GM18508 (cell line): Measurements from ENCODE around the gene PLIN4.

Experiments used
- ATAC-seq: cut with Tn5 transposase; IDR thresholded peaks from one replicate; pipeline ENCODE4 v1.9.1; 2021; ENCODE audit warnings: moderate number of reproducible peaks; ENCODE audit not compliant: insufficient read depth, unreplicated experiment

Gene PLIN4

DNA sequence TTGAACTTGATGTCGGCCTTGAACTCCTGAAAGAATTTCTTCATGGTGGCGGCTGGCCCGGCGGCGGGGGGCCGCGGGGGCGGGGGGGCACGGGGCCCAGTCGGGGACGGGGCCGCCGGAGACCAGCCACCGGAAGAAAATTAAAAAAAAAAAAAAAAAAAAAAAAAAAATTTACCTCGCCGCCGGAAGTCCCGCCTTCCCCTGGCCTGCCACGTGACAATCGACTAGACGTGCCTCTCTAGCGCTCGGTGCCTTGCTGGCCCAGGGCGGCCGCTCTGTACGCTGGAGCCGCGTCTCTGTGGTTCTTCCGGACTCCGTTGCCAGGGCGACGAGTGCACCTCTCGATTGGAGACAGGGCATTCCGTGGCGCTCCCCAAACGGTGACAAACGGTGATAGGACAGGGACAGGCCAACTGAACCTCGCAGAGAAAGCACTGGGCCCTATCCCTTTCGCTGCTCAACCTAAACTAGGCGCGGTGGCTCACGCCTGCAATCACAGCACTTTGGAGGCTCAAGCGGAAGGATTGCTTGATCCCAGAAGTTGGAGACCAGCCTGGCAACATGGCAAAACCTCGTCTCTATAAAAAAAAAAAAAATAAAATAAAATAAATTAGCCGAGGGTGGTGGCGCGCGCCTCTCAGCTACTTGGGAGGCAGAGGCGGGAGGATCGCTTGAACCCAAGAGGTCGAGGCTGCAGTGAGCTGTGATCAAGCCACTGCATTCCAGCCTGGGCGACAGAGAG is 60.5 kb downstream of the PLIN4 start, which contains the start of gene UBXN6:
Gene UBXN6, minus strand, starts transcription at position 141 of the 742 bp plus-strand sequence. Its CDS starts 97 bp downstream, at position 44.
- peak; percentile 64 for ATAC-seq

DNA sequence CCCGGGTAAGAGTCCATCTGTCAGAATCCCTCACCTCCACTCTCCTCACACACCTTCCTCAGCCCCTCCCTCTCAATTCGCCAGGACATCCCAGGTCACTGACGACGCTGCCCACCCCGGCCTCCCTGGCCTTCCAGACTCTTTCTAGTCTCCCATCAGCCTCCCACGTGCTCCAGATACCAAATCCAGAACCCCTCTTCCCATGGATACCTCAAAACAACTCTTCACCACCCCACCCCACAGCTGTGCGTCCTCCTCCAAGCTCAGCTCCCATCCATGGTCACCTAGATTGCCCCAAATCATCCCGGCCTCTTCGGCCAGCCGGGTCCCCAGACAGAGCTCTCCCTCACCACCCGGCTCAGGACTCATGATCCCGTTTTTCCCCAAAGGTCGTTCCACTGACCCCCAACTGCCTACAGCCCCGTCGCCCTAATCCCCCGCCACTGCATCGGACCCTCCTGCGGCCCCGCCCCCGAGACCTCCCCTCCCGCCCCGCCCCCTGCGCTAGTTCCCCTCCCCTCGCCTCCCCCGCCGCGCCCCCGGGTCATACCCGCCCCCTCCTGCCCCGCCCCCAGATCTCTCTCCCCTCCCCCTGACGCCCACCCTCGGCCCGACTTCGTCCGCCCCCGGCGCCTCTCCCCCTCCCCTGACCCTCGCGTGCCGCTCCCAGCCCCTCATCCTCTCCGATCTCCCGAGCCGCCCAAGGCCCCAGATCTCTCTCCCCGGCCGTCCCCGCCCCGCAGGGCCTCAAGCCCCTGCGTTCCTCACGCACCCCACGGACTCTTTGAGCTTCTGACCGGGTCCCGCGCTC is 61.2 kb downstream of the PLIN4 start:
- no peak for ATAC-seq

- no peak for ATAC-seq
Observed at GRCh38 chr19:4456476-4456842, 61.8 kb downstream of the PLIN4 start.

GRCh38 chr19:4455719-4456475 is 62.4 kb downstream of the PLIN4 start:
- no peak for ATAC-seq

DNA sequence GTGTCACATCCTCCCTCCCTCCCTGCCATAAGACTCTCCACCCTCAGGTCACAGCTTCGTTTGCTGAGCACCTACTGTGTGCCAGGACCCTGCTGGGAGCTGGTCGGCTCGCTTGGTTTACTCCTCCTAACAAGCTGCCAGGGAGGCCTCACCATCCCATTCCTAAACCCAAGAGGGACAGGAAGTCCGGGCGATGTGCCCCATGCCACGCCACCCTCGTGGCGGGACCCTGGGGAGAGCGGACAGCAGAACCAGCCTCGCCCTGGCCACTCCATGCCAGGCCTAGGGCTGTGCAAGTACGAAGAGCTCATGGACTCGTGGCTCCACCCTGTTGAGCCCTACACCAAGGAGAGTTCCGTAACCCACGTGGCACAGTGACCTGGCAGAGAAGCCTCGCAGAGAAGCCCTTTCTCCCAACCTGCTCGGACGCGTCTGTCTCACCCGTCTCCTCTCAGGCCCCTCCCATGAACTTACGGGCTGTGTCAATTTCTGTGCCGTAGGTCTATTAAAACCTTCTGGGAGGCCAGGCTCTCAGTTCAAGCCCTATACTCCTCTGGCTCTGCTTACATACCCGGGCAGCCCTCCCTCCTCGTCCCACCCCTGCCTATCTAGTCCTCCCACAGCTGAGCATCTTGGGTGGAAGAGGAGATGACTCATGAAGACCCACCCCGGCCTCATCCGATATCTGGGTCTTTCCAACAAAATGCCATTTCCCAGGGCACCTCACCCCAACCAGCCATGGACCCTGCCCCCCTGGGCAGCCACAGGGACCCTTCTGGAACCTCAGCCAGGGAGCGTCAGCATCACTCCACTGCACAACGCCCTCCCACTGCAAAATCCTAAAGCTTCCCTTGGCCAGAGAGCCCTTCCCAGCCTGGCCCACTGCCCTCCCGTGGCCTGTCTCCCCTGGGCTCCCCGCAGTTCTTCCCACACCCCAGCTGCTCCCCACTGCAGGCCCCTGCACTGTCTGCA is 63.3 kb downstream of the PLIN4 start:
- no peak for ATAC-seq

DNA sequence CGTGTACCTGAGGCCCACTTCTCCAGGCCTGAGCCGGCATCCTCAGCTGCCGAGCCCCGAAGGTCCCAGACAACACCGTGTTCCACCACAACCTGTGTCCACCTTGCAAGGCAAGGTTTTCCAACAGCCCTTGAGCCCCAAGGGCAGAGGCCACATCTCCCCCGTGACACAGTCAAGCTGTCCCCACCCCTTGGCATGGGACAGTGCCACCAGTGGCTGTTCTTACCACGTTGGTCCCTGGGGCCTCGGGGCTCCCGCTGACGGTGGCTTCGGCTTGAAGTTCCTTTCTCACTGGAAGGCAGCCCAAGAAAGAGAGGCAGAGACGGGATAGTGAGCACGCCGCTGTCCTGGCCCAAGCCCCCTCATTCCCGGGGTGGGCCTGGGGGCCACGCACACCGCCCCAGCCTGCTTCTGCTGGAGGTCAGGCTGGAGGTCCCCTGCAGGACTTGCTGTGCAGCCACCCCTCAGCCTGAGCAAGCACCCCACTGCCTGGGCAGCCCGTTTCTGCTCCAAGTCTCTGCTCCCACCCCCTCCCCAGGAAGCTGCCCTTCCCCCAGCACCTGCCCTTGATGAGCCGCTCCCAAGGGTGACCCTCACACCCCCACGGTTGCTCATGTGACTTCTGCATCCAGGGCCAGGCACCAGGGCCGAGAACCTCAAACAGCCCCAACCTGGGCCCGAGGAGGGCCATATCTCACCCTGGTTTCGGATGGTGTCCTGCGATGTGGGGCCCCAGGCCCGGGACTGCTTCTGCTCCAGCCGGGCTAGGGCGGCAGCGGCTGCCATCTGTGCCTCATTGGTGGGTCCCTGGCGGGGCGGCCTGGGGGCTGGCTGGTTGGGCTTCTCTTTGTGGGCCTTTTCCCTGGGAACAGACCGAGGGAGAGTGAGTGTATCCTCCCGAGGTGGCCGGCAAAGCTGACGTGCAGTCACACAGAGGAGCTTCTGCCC is 64.8 kb downstream of the PLIN4 start:
- ATAC-seq, result no peak

DNA sequence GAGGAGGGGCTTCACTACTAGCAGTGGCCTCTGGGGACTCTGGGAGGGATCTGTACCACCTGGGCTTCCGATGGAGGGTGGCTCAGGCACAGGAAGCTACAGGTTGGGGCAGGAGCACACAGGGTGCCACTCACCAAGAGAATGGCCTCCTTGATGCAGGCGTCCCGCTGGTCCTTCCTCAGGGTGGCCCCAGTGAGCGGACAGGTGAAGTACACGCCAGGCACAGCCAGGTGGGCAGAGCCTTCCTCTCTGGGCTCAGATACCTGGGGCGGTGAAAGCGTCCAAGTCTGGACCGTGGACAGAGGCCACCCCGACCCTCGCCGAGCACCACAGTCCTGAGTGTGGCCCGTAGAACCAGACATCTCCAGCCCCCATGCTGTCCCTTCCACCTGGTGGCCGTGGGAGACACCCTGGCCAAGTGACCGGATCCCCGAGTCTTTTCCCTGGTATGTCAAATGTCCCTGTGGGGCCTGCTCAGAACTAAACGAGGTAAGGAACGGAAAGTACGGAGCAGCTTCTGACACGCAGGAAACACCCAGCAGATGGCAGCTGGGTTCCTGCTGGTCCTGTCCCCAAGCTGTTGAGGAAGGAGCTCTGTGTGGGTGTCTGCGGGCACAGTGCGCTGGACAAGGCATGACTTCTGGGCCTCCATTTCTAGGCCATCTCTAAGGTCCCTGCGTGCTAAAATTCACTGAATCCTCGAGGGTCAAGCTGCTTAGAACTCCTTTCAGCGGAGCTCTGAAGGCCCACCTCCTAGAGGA is 65.9 kb downstream of the PLIN4 start:
- ATAC-seq, result no peak
